ENCODE measurements around the gene PLPP6.

- no peak for TF ChIP-seq CTCF (IDR thresholded peaks at IDR 0.05)
- TF ChIP-seq POLR2A (IDR thresholded peaks at IDR 0.05): no peak
Observed at GRCh38 chr9:4677392-4677791, 15.3 kb downstream of the PLPP6 start.
